Natural killer cell (primary cell): ENCODE measurements around the gene KIAA0232. TPM values are rescaled to one million over a fixed set of nuclear protein-coding genes. Genes with fewer than 3 reads are reported as not detected.

ENCODE experiments used
- ATAC-seq, 3 donors: fragments of 150-1000 bp in 2 of 3; fragments of 200-7000 bp in 1 of 3; cut with Tn5 transposase; 1 replicate in 1 of 3; 2 replicates in 2 of 3; pipeline ENCODE4 v1.10.0; 2021; ENCODE audit warnings: mild to moderate bottlenecking in 2 of 3, moderate library complexity in 2 of 3
- DNase-seq, 2 donors: peaks; one replicate each; pipeline versions ENCODE4 v3.0.0 to v3.0.0-alpha.2; 2013 to 2021; ENCODE audit warnings: mixed read lengths in 1 of 2
- H3K27ac ChIP-seq: one replicate; pipeline ENCODE4 v1.5.1; 2013; ENCODE audit warnings: mild to moderate bottlenecking, low read length
- H3K27me3 ChIP-seq: one replicate; pipeline ENCODE4 v1.6.1; 2013; ENCODE audit warnings: low read length; ENCODE audit not compliant: control insufficient read depth, insufficient read depth
- H3K36me3 ChIP-seq: one replicate; pipeline ENCODE4 v1.6.1; 2013; ENCODE audit warnings: low read length; ENCODE audit not compliant: control insufficient read depth, insufficient read depth
- H3K4me1 ChIP-seq: one replicate; pipeline ENCODE4 v1.6.1; 2013; ENCODE audit warnings: low read length; ENCODE audit not compliant: control insufficient read depth, insufficient read depth
- H3K4me3 ChIP-seq: one replicate; pipeline ENCODE4 v1.5.1; 2013; ENCODE audit warnings: low read length
- H3K9me3 ChIP-seq: one replicate; pipeline ENCODE4 v1.6.1; 2013; ENCODE audit warnings: low read length; ENCODE audit not compliant: control insufficient read depth, insufficient read depth
- H3K27ac Mint-ChIP-seq, 2 donors: one replicate each; pipeline ENCODE4 v1.8.0; 2022; ENCODE audit warnings: mild to moderate bottlenecking in 2 of 2, mixed read lengths in 2 of 2, moderate library complexity in 1 of 2
- H3K27me3 Mint-ChIP-seq, 2 donors: one replicate each; pipeline ENCODE4 v1.8.0; 2022; ENCODE audit warnings: low read depth in 2 of 2, mixed read lengths in 2 of 2
- H3K36me3 Mint-ChIP-seq: one replicate; pipeline ENCODE4 v1.8.0; 2022; ENCODE audit warnings: mixed read lengths
- H3K4me1 Mint-ChIP-seq, 2 donors: one replicate each; pipeline ENCODE4 v1.8.0; 2022; ENCODE audit warnings: mixed read lengths in 2 of 2
- H3K4me3 Mint-ChIP-seq: one replicate; pipeline ENCODE4 v1.8.0; 2022; ENCODE audit warnings: mild to moderate bottlenecking, moderate library complexity, mixed read lengths
- H3K9me3 Mint-ChIP-seq, 2 donors: one replicate each; pipeline ENCODE4 v1.8.0; 2022; ENCODE audit warnings: mixed read lengths in 2 of 2
- WGBS: methylation state at CpG from one replicate; pipeline ENCODE4 v1.1.7; 2013; ENCODE audit warnings: missing lambda C conversion rate; ENCODE audit not compliant: insufficient coverage; 5-methylcytosine and 5-hydroxymethylcytosine counted together
- intact Hi-C: fragments of 100-400 bp; cut with micrococcal nuclease; formaldehyde crosslinking; loops from one replicate; pipeline ENCODE4 v1.14.2; 2022
- total RNA-seq, 4 donors: library from RNA; stranded (reverse); fragments of 120-200 nt in 1 of 4; gene quantifications; one replicate each; pipeline versions ENCODE4 v1.2.3 to v1.2.4, GENCODE V29; 2013 to 2022
- TF ChIP-seq, protein P1 (sequence below): fragments of 200-600 bp; IDR thresholded peaks from one replicate; pipeline ENCODE4 v1.8.0; 2022; ENCODE audit warnings: antibody characterized with exemption

Gene KIAA0232
- total RNA-seq, 3 donors from 2014 or later (not counting 1 experiment from before 2014, with no cell fraction given) = 24.7 to 30.3 (median 28.6) TPM

DNA sequence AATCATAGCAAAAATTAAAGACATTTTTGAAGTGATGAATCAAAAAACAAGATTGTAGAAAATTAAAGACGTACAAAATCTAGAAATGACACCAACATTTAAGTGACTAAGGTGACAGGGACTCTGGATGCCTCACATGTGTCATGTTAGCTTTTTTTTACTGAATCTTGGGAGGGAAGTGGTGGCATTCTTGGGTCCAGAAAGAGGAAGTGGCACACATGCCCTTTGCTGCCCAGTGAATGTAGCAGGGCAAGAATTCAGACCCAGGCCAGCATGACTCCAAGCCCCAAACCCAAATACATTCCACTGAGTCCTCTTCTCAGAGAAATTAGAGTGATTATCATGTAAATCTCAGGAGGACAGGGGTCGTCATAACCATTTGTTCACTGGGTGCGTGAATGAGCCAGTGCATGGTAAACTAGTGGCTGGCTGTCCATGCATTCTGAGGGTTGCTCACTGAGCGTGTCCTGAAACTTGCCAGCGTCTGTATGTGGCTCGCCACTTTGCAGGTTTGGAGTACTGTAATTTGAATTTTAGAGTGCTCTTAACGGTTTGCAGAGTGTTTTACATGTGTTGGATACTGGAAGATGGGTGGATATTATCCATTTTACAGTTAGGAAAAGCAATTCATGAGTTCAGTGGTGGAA, 71.7 kb downstream of the KIAA0232 start:
- no peaks in the 10 kb centered on the region for H3K9me3 ChIP-seq
- no peaks in the 10 kb centered on the region for H3K27me3 ChIP-seq
- H3K27ac ChIP-seq = no peak overlapping the region
- H3K4me1 ChIP-seq = peaks cover 8% of the 10 kb centered on the region
- no peak for DNase-seq
- peaks cover 42 to 43% of the 10 kb centered on the region in 2 donors for H3K4me1 Mint-ChIP-seq
- peak overlapping the region; percentile 14 to 51 for H3K27ac Mint-ChIP-seq
- H3K4me3 ChIP-seq = no peak overlapping the region
- TF ChIP-seq, protein P1, sequence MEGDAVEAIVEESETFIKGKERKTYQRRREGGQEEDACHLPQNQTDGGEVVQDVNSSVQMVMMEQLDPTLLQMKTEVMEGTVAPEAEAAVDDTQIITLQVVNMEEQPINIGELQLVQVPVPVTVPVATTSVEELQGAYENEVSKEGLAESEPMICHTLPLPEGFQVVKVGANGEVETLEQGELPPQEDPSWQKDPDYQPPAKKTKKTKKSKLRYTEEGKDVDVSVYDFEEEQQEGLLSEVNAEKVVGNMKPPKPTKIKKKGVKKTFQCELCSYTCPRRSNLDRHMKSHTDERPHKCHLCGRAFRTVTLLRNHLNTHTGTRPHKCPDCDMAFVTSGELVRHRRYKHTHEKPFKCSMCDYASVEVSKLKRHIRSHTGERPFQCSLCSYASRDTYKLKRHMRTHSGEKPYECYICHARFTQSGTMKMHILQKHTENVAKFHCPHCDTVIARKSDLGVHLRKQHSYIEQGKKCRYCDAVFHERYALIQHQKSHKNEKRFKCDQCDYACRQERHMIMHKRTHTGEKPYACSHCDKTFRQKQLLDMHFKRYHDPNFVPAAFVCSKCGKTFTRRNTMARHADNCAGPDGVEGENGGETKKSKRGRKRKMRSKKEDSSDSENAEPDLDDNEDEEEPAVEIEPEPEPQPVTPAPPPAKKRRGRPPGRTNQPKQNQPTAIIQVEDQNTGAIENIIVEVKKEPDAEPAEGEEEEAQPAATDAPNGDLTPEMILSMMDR = no peak
- intact Hi-C loops = loop anchor here (5.0 kb wide), 1 partner anchor 47 kb away; no protein-coding TSS in a partner anchor
- H3K4me3 Mint-ChIP-seq = no peak overlapping the region
- ATAC-seq = no peak
- 80% methylated on average over 7 of the region's 7 CpGs for WGBS
- H3K27me3 Mint-ChIP-seq = no peaks in the 10 kb centered on the region
- no peaks in the 10 kb centered on the region for H3K9me3 Mint-ChIP-seq
- peaks cover 18% of the 10 kb centered on the region for H3K36me3 ChIP-seq
- peaks cover 9% of the 10 kb centered on the region for H3K36me3 Mint-ChIP-seq

DNA sequence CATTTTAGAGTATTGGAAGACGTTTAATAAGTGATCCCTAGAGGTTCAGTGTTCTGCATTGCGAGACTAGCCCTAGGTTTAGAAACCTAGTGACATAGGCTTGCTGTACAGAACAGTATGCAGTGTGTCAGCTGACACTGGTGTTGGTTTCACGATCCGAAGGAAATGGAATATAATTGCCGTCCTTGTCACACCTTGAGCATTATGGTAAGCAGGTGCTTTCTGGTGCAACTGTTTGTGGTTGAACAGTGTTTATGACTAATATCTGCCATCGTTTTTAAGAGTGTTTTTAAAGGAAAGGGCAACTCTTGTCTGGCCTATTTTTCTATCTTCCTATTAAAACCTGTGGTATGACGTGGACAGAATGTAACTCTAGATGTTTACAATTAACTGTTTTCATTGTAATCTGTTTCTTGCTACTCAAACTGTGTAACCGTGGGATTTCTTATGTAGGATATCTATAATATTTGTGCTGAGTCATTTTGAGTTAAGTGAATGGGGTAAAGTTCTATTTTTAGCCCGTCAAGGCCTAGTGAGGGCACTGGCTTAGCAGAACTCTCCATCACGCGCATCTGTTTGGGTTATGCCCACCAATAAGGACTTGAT, 73.3 kb downstream of the KIAA0232 start:
- intact Hi-C loops = no loop called here
- Histone ChIP-seq H3K36me3 (peaks cover 22% of the 10 kb centered on the region), H3K4me3 (no peak overlapping the region), H3K27ac (peak overlapping the region; percentile 55), H3K27me3 (no peaks in the 10 kb centered on the region), H3K4me1 (peaks cover 8% of the 10 kb centered on the region), H3K9me3 (no peaks in the 10 kb centered on the region)
- peak; percentile 80 to 82 (median 82) for ATAC-seq
- WGBS = 39% methylated on average over 10 of the region's 11 CpGs
- peaks cover 12% of the 10 kb centered on the region for H3K36me3 Mint-ChIP-seq
- TF ChIP-seq, protein P1 = no peak
- H3K27me3 Mint-ChIP-seq = no peaks in the 10 kb centered on the region
- H3K4me3 Mint-ChIP-seq = peak overlapping the region; percentile 23
- peak overlapping the region; percentile 80 to 84 for H3K27ac Mint-ChIP-seq
- H3K4me1 Mint-ChIP-seq = peaks cover 38 to 39% of the 10 kb centered on the region in 2 donors
- DNase-seq = peak in 1 of 2 donors; percentile 68
- H3K9me3 Mint-ChIP-seq = no peaks in the 10 kb centered on the region

DNA sequence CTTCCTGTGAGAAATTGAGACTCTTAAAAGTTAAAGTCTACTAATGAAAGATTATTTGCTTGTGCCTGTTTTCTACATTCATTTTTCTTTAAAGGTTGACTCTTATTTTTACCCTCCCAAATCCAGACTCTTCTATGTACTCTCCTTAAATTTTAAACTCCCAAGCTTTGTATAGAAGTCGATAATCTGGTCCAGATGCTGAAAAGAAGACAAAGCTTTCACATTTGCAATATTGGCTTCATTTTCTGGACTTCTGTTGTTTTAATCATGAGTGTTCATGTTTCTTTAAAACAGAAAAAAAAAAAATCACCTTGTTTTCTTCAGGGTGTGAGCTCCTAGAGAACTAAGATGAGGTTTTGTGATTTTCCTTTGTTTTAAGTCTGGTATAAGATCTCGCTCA, 73.9 kb downstream of the KIAA0232 start:
- Mint-ChIP-seq H3K27me3 (no peaks in the 10 kb centered on the region), H3K36me3 (peaks cover 18% of the 10 kb centered on the region), H3K9me3 (no peaks in the 10 kb centered on the region), H3K4me1 (peaks cover 37 to 40% of the 10 kb centered on the region in 2 donors), H3K27ac (peak overlapping the region; percentile 80 to 84), H3K4me3 (peak overlapping the region; percentile 23)
- Histone ChIP-seq H3K9me3 (no peaks in the 10 kb centered on the region), H3K27ac (peak overlapping the region; percentile 55), H3K4me1 (peaks cover 8% of the 10 kb centered on the region), H3K4me3 (no peak overlapping the region), H3K36me3 (peaks cover 28% of the 10 kb centered on the region), H3K27me3 (no peaks in the 10 kb centered on the region)
- ATAC-seq = no peak
- TF ChIP-seq, protein P1 = no peak
- no peak for DNase-seq
- 100% methylated on average over 2 of the region's 2 CpGs for WGBS
- intact Hi-C loops = no loop called here
